ENCODE data around the gene QRICH1. TPM values are rescaled to one million over a fixed set of nuclear protein-coding genes. Genes with fewer than 3 reads are reported as not detected.

QRICH1 gene
- total and polyA plus RNA-seq, 10 of the 15 experiments (the other 5 are each of a cell fraction or from before 2014, with no cell fraction given): 22.2 to 116 (median 81.4) TPM

GRCh38 chr3:49120438-49121131 lies 26.7 kb upstream of the QRICH1 start, which contains the start of gene USP19 (continued):
- peak; percentile 41; the same call in 1 of the 2 replicates for TF ChIP-seq RFX5 (IDR thresholded peaks at IDR 0.05; ENCODE audit: low read depth, low read length)
- TF ChIP-seq PRDM15 (CRISPR knock-in tag; IDR thresholded peaks at IDR 0.05): no peak
- TF ChIP-seq BCLAF1 (IDR thresholded peaks at IDR 0.05): no peak
- TF ChIP-seq MYB (IDR thresholded peaks at IDR 0.05; ENCODE audit: borderline replicate concordance, low read depth, low read length): 0 out of 2 replicates have a peak, but pooled peaks have one; percentile 45
- TF ChIP-seq IRF5 (IDR thresholded peaks at IDR 0.05; ENCODE audit: borderline replicate concordance): no peak
- peak; percentile 86 for TF ChIP-seq KLF5 (IDR thresholded peaks at IDR 0.05; ENCODE audit: partially characterized antibody)
- TF ChIP-seq SIN3A (IDR thresholded peaks at IDR 0.05; ENCODE audit: low read depth, low read length): peak; percentile 67; the same call in 1 of the 2 replicates
- 0 out of 2 replicates have a peak, but pooled peaks have one; percentile 65 for TF ChIP-seq ASH2L (IDR thresholded peaks at IDR 0.05; ENCODE audit: borderline replicate concordance, low read depth)
- TF ChIP-seq YBX1 (IDR thresholded peaks at IDR 0.05): no peak
- TF ChIP-seq MYC (IDR thresholded peaks at IDR 0.05; ENCODE audit: insufficient read depth, insufficient read length, insufficient replicate concordance, low read length, severe bottlenecking): no peak
- TF ChIP-seq RAD21 (IDR thresholded peaks at IDR 0.05; ENCODE audit: insufficient read depth, low read depth, low read length): no peak
- no peak for TF ChIP-seq CEBPB (IDR thresholded peaks at IDR 0.05; ENCODE audit: borderline replicate concordance in 1 of 2, low read depth in 2 of 2, low read length in 2 of 2)
- no peak for TF ChIP-seq REST (IDR thresholded peaks at IDR 0.05; ENCODE audit: low read depth, low read length)
- no peak for TF ChIP-seq ZBED1 (IDR thresholded peaks at IDR 0.05; ENCODE audit: borderline replicate concordance)
- peak; percentile 90 for TF ChIP-seq NR2C1 (IDR thresholded peaks at IDR 0.05)
